Esophagus squamous epithelium (tissue), 5 donors: ENCODE measurements around the gene TESMIN. TPM values are rescaled to one million over a fixed set of nuclear protein-coding genes. Genes with fewer than 3 reads are reported as not detected.

ENCODE experiments used
- DNase-seq: peaks from one replicate; lab custom pipeline; 2025; lab: John Stamatoyannopoulos, UW
- H3K27ac ChIP-seq, 4 donors: fragments of 200-600 bp; sonication (generic); one replicate each; pipeline ENCODE4 v1.5.1; 2016 to 2019; ENCODE audit warnings: mild to moderate bottlenecking in 1 of 4
- H3K27me3 ChIP-seq, 4 donors: fragments of 200-600 bp; sonication (generic); 1 replicate in 3 of 4; 2 replicates in 1 of 4; pipeline versions ENCODE4 v1.5.1 to v1.6.0; 2017 to 2021; ENCODE audit warnings: antibody characterized with exemption in 1 of 4
- H3K36me3 ChIP-seq, 3 donors: fragments of 200-600 bp; sonication (generic); one replicate each; pipeline ENCODE4 v1.5.1; 2016 to 2019
- H3K4me1 ChIP-seq, 3 donors: fragments of 200-600 bp; sonication (generic); one replicate each; pipeline ENCODE4 v1.5.1; 2017 to 2019
- H3K4me3 ChIP-seq, 4 donors: fragments of 200-600 bp; sonication (generic); 1 replicate in 3 of 4; 2 replicates in 1 of 4; pipeline ENCODE4 v1.5.1; 2016 to 2019; ENCODE audit warnings: mild to moderate bottlenecking in 2 of 4, moderate library complexity in 1 of 4
- H3K9me3 ChIP-seq, 3 donors: fragments of 200-600 bp; sonication (generic); one replicate each; pipeline ENCODE4 v1.5.1; 2016 to 2019
- POLR2A ChIP-seq, 4 donors: fragments of 450-650 bp; IDR thresholded peaks; one replicate each; pipeline ENCODE4 v1.6.1; 2017; ENCODE audit warnings: antibody characterized with exemption in 4 of 4, mild to moderate bottlenecking in 4 of 4, moderate library complexity in 3 of 4
- WGBS, 2 donors: methylation state at CpG; one replicate each; pipeline ENCODE4 v1.1.5; 2018; 5-methylcytosine and 5-hydroxymethylcytosine counted together
- intact Hi-C: fragments of 100-400 bp; cut with DNase I; formaldehyde crosslinking; loops from one replicate; pipeline ENCODE4 v1.15.0; 2022
- total RNA-seq, 4 donors: library from RNA; depleted of rRNA; stranded (reverse); fragments of >200 nt; gene quantifications; one replicate each; pipeline ENCODE4 v1.1.0, GENCODE V29; 2016
- TF ChIP-seq, protein P1 (sequence below), 6 experiments: fragments of 450-650 bp in 4 of 6; fragments of 200-600 bp in 2 of 6; sonication (generic) in 2 of 6; IDR thresholded peaks; one replicate each; pipeline ENCODE4 v1.5.1; 2016 to 2019; ENCODE audit warnings: antibody characterized with exemption in 6 of 6, mild to moderate bottlenecking in 4 of 6, moderate library complexity in 4 of 6
- donor health status: DM: yes; HTN: yes; CAD: no.

TESMIN gene
- total RNA-seq, 4 donors from 2014 or later, result 3.1 to 5.3 (median 4.4) TPM

DNA sequence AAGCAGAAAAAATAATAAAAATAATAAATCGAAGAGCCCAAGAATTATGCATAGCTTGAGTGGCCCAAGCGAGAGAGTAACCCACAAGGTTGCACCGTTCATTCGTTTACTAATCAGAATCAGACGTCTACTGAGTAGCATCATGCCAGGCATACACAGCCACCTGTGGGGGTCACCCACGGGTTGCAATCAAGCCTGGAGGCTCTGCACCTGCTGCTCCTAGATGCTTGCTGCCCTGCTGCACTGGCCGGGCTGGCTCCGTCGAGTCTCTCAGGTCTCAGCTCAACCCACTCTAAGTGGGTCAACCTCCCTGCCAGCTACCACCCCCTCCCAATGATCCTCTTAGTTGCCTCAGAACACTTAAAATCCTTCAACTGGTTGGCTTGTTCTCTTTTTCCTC, 2.0 kb upstream of the TESMIN start:
- intact Hi-C loops, result no loop called here
- Histone ChIP-seq H3K27ac (no peak overlapping the region), H3K4me1 (peaks cover 5 to 23% (median 18%) of the 10 kb centered on the region in 3 donors), H3K9me3 (no peaks in the 10 kb centered on the region), H3K4me3 (no peak overlapping the region), H3K36me3 (peaks cover 13 to 42% (median 14%) of the 10 kb centered on the region in 3 donors), H3K27me3 (no peaks in the 10 kb centered on the region)
- TF ChIP-seq POLR2A (IDR thresholded peaks at IDR 0.05), result no peak
- TF ChIP-seq, protein P1, sequence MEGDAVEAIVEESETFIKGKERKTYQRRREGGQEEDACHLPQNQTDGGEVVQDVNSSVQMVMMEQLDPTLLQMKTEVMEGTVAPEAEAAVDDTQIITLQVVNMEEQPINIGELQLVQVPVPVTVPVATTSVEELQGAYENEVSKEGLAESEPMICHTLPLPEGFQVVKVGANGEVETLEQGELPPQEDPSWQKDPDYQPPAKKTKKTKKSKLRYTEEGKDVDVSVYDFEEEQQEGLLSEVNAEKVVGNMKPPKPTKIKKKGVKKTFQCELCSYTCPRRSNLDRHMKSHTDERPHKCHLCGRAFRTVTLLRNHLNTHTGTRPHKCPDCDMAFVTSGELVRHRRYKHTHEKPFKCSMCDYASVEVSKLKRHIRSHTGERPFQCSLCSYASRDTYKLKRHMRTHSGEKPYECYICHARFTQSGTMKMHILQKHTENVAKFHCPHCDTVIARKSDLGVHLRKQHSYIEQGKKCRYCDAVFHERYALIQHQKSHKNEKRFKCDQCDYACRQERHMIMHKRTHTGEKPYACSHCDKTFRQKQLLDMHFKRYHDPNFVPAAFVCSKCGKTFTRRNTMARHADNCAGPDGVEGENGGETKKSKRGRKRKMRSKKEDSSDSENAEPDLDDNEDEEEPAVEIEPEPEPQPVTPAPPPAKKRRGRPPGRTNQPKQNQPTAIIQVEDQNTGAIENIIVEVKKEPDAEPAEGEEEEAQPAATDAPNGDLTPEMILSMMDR (IDR thresholded peaks at IDR 0.05), result no peak
- DNase-seq, result no peak
- WGBS, 2 donors, result 70 to 76% methylated on average over 7 to 9 of the region's 9 CpGs

DNA sequence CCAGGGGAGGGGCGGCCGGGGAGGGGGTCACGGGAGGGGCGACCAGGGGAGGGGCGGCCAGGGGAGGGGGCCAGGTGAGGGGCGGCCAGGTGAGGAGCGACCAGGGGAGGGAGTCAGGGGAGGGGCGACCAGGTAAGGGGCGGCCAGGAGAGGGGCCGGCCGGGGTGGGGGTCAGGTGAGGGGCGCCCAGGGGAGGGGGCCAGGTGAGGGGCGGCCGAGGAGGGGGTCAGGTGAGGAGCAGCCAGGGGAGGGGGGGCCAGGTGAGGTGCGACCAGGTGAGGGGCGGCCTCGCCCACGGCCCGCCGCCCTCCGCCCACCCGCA, 355 bp downstream of the TESMIN start:
- no peaks in the 10 kb centered on the region for H3K9me3 ChIP-seq
- WGBS, 2 donors, result 0% methylated on average over 4 of the region's 22 CpGs; no CpG with 5 or more reads in 1 of the 2 donors
- H3K27ac ChIP-seq, result peak overlapping the region; percentile 48 to 76 (median 60)
- no peak for TF ChIP-seq POLR2A (IDR thresholded peaks at IDR 0.05)
- TF ChIP-seq, protein P1 (IDR thresholded peaks at IDR 0.05), result no peak
- H3K4me3 ChIP-seq, result peak overlapping the region; percentile 47 to 80 (median 62)
- DNase-seq, result no peak
- H3K27me3 ChIP-seq, result no peaks in the 10 kb centered on the region
- intact Hi-C loops, result no loop called here
- H3K4me1 ChIP-seq, result peaks cover 5 to 23% (median 18%) of the 10 kb centered on the region in 3 donors
- H3K36me3 ChIP-seq, result peaks cover 0 to 30% (median 0%) of the 10 kb centered on the region in 3 donors

DNA sequence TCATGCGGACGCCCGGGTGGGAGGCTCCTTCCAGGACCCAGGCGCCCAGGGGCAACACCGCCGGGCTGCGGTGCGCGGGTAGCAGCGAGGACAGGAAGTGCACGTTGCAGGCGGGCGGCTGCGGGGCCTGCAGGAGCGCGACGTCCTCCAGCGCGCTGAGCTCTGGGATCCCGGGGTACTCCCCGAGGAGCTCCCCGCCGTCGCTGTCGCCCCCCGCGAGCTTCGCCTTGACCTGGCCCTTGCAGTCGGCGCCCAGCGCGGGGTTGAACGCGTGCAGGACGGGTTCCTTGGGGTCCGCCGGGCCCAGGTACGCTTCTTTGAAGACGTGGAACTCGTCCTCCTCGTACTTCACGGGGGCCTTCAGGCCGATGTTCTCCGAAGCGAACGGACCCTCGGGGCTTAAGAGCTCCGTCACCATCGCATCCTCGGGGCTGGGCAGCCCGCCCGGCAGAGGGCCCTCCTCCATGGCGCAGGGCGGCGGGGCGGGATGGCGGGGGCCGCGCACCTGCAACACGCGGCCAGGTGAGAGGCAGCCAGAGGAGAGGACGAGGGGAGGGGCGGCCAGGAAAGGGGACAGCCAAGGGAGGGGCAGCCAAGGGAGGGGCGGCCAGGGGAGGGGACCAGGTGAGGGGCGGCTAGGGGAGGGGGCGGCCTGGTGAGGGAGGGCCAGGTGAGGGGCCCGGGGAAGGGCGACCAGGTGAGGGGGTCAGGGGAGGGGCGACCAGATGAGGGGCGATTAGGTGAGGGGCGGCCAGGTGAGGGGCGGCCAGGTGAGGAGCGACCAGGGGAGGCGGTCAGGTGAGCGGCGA, 921 bp downstream of the TESMIN start:
- Histone ChIP-seq H3K36me3 (peaks cover 0 to 30% (median 0%) of the 10 kb centered on the region in 3 donors), H3K27ac (peak overlapping the region in 3 of 4 donors; percentile 48 to 76 (median 72)), H3K4me3 (peak overlapping the region; percentile 47 to 80 (median 62)), H3K27me3 (no peaks in the 10 kb centered on the region), H3K9me3 (no peaks in the 10 kb centered on the region), H3K4me1 (peaks cover 5 to 23% (median 18%) of the 10 kb centered on the region in 3 donors)
- 30 to 72% methylated on average over 3 to 19 of the region's 76 CpGs for WGBS, 2 donors
- intact Hi-C loops, result no loop called here
- no peak for DNase-seq
- TF ChIP-seq, protein P1 (IDR thresholded peaks at IDR 0.05), result no peak
- no peak for TF ChIP-seq POLR2A (IDR thresholded peaks at IDR 0.05)

DNA sequence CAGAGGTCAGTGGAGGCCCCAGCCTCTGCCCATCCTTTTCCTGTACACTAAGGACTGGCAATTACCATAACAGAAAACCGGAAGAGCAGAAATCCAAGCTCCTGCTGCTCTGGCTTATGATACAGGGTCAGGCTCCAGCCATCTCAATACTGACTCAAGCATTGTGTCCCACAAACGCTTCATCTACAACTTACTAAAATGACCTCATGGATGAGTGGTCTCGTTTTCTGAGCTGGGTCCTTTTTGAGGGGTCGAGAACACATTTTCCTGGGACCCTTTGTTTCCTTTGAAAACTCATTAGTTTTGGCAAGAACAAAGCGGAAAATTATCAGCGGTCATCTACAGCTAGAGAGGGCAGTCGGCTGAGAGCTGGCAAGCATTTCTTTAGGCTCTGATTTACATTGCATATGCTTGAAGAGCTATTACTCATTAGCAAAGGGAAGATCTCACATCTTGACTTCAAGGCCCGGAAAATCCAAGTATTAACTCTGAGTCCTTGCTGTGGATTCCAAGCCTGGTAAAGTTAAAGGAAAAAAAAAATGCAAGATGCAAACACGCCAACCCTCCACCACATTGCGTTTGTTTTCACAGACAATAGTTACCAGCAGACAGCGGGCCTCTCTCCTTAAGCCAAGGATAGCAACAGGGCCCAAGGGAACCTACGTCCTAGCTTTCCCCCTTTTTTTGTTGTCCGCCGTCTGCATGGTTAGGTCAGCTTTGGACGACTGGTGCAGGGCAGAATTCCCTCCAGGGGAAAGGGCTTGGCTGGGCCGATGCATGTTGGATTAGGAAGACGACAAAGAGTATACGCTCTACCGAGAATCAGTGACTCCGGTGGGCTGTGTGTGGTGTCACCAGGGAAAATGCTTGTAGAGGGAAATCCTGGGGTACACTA, 1.8 kb downstream of the TESMIN start:
- H3K9me3 ChIP-seq, result no peaks in the 10 kb centered on the region
- peaks cover 0 to 25% (median 0%) of the 10 kb centered on the region in 3 donors for H3K36me3 ChIP-seq
- DNase-seq, result no peak
- intact Hi-C loops, result no loop called here
- peaks cover 5 to 23% (median 18%) of the 10 kb centered on the region in 3 donors for H3K4me1 ChIP-seq
- WGBS, 2 donors, result 81 to 85% methylated on average over 15 to 19 of the region's 20 CpGs
- H3K27me3 ChIP-seq, result no peaks in the 10 kb centered on the region
- H3K4me3 ChIP-seq, result no peak overlapping the region
- TF ChIP-seq, protein P1 (IDR thresholded peaks at IDR 0.05), result no peak
- no peak for TF ChIP-seq POLR2A (IDR thresholded peaks at IDR 0.05)
- no peak overlapping the region for H3K27ac ChIP-seq
